Endothelial cell of umbilical vein (primary cell): ENCODE results near the gene NR3C1. TPM values are rescaled to one million over a fixed set of nuclear protein-coding genes. Genes with fewer than 3 reads are reported as not detected.

Experiments
- BruUV-seq: library from RNA; stranded (reverse); fragments of 400-500 nt; replicated peaks from 2 replicates; lab custom pipeline; 2021; lab: Mats Ljungman, UMichigan
- CTCF ChIA-PET: fragments of 300-600, 350-600 bp; sonication (Branson Sonifier 250); formaldehyde crosslinking; loops from one replicate; lab custom pipeline; 2021; ENCODE audit warnings: antibody characterized with exemption, inconsistent platforms; lab: Charles Lee
- POLR2A ChIA-PET: fragments of 300-600, 350-600 bp; sonication (Branson Sonifier 250); formaldehyde crosslinking; loops from one replicate; lab custom pipeline; 2021; ENCODE audit warnings: antibody characterized with exemption, inconsistent platforms; lab: Charles Lee
- DNase-seq: peaks from one replicate; pipeline ENCODE4 v3.0.0-alpha.2; 2011; ENCODE audit warnings: low read depth, low spot score
- FAIRE-seq: peaks from 2 replicates; lab custom pipeline; 2011; peaks lifted over from hg19 to GRCh38; lab: Jason Lieb, UNC
- H2AFZ ChIP-seq: 2 replicates; pipeline ENCODE4 v1.6.0; 2012; ENCODE audit warnings: low read depth, low read length, control low read depth, inconsistent platforms
- H3K27ac ChIP-seq: 2 replicates; pipeline ENCODE4 v1.5.1; 2011; ENCODE audit warnings: low read depth, mild to moderate bottlenecking, control low read depth, low read length, moderate library complexity; ENCODE audit not compliant: insufficient read depth
- H3K27me3 ChIP-seq, 2 experiments: 2 replicates each; pipeline versions ENCODE4 v1.6.0 to v1.6.1; 2011; ENCODE audit warnings: low read length in 2 of 2, mixed read lengths in 1 of 2; ENCODE audit not compliant: control insufficient read depth in 2 of 2, insufficient read depth in 2 of 2
- H3K36me3 ChIP-seq, 2 experiments: 2 replicates in 1 of 2; 3 replicates in 1 of 2; pipeline ENCODE4 v1.5.1; 2011; ENCODE audit warnings: low read length in 2 of 2, mild to moderate bottlenecking in 1 of 2, moderate library complexity in 1 of 2; ENCODE audit not compliant: control insufficient read depth in 2 of 2, insufficient read depth in 2 of 2; ENCODE audit errors: extremely low read depth in 1 of 2
- H3K4me1 ChIP-seq: 3 replicates; pipeline ENCODE4 v1.5.1; 2011; ENCODE audit warnings: mild to moderate bottlenecking, low read length; ENCODE audit not compliant: control insufficient read depth, insufficient read depth; ENCODE audit errors: extremely low read depth
- H3K4me2 ChIP-seq: 2 replicates; pipeline ENCODE4 v1.6.1; 2011; ENCODE audit warnings: low read length, control low read depth, mixed read lengths; ENCODE audit not compliant: insufficient read depth
- H3K4me3 ChIP-seq, 3 experiments: fragments of 200-600 bp in 1 of 3; sonication (generic), shearing (Covaris generic) in 1 of 3; replicated peaks in 1 of 3; 2 replicates each; pipeline ENCODE4 v1.5.1; 2011 to 2016; ENCODE audit warnings: control low read depth in 3 of 3, low read length in 3 of 3, mild to moderate bottlenecking in 2 of 3, inconsistent platforms in 1 of 3, low read depth in 1 of 3, moderate library complexity in 1 of 3; ENCODE audit not compliant: insufficient read depth in 1 of 3
- H3K79me2 ChIP-seq: 2 replicates; pipeline ENCODE4 v1.6.0; 2012; ENCODE audit warnings: low read length, inconsistent platforms; ENCODE audit not compliant: control insufficient read depth, insufficient read depth
- H3K9ac ChIP-seq: replicated peaks from 2 replicates; pipeline ENCODE3; 2011; ENCODE audit warnings: low read length, control low read depth; ENCODE audit not compliant: insufficient read depth; ENCODE audit errors: extremely low read depth
- H3K9me1 ChIP-seq: replicated peaks from 3 replicates; pipeline ENCODE4 v1.6.0; 2011; ENCODE audit warnings: mild to moderate bottlenecking, low read length; ENCODE audit not compliant: control insufficient read depth, insufficient read depth; ENCODE audit errors: extremely low read depth
- H3K9me3 ChIP-seq: replicated peaks from 2 replicates; pipeline ENCODE4 v1.5.1; 2012; ENCODE audit warnings: low read length, inconsistent platforms; ENCODE audit not compliant: control insufficient read depth, insufficient read depth
- H4K20me1 ChIP-seq: replicated peaks from 2 replicates; pipeline ENCODE3; 2011; ENCODE audit warnings: mild to moderate bottlenecking, low read length; ENCODE audit not compliant: control insufficient read depth, insufficient read depth; ENCODE audit errors: extremely low read depth
- EZH2 ChIP-seq: IDR thresholded peaks from 2 replicates; pipeline ENCODE4 v1.6.1; 2012; ENCODE audit warnings: borderline replicate concordance, low read depth, mild to moderate bottlenecking, moderate library complexity, low read length, inconsistent platforms; ENCODE audit not compliant: severe bottlenecking
- FOS ChIP-seq: IDR thresholded peaks from 2 replicates; pipeline ENCODE4 v1.6.1; 2011; ENCODE audit warnings: mild to moderate bottlenecking, low read length, moderate library complexity, borderline replicate concordance; ENCODE audit not compliant: insufficient read depth
- GATA2 ChIP-seq: IDR thresholded peaks from 2 replicates; pipeline ENCODE4 v1.7.0; 2011; ENCODE audit warnings: low read depth, mild to moderate bottlenecking, moderate library complexity, mixed read lengths, low read length; ENCODE audit not compliant: insufficient read length, insufficient read depth
- JUN ChIP-seq: IDR thresholded peaks from 2 replicates; pipeline ENCODE4 v1.6.1; 2011; ENCODE audit warnings: borderline replicate concordance, low read depth; ENCODE audit not compliant: insufficient read length, insufficient read depth
- MAX ChIP-seq: IDR thresholded peaks from 2 replicates; pipeline ENCODE4 v1.6.1; 2011; ENCODE audit not compliant: insufficient read depth, insufficient read length
- MYC ChIP-seq: IDR thresholded peaks from one replicate; pipeline ENCODE4 v1.6.1; 2011; ENCODE audit warnings: mild to moderate bottlenecking, low read depth, low read length
- POLR2A ChIP-seq: IDR thresholded peaks from 2 replicates; pipeline ENCODE4 v1.6.1; 2012; ENCODE audit warnings: low read depth, mild to moderate bottlenecking, control low read depth, low read length
- POLR2AphosphoS5 ChIP-seq: IDR thresholded peaks from 2 replicates; pipeline ENCODE4 v1.6.1; 2012; ENCODE audit warnings: low read depth, mild to moderate bottlenecking, control low read depth, low read length, moderate library complexity; ENCODE audit not compliant: insufficient read depth
- dilution Hi-C: fragments of 300-500 bp; cut with MboI; formaldehyde crosslinking; loops from one replicate; pipeline ENCODE4 v1.15.0; 2019; ENCODE audit warnings: low sequenced_read_pairs; ENCODE audit not compliant: extremely low pct_ligation_motif_present
- intact Hi-C: fragments of 100-400 bp; cut with micrococcal nuclease; formaldehyde crosslinking; loops from one replicate; pipeline ENCODE4 v1.10.0; 2022
- polyA plus RNA-seq, 4 experiments: library from polyadenylated mRNA; depleted of rRNA in 3 of 4; stranded (reverse) in 3 of 4; unstranded in 1 of 4; fragments of >200 nt; gene quantifications; 2 replicates each; pipeline versions ENCODE4 v1.2.1 to v1.2.3, GENCODE V29; 2011 to 2012; ENCODE audit warnings: missing spikeins in 1 of 4
- total RNA-seq: library from RNA; stranded (reverse); gene quantifications from 2 replicates; pipeline ENCODE4 v1.2.3, GENCODE V29; 2021
- TF ChIP-seq, protein P1 (sequence below), 2 donors: IDR thresholded peaks; 1 replicate in 1 of 2; 2 replicates in 1 of 2; pipeline ENCODE4 v1.5.1; 2011; ENCODE audit warnings: low read length in 2 of 2, mild to moderate bottlenecking in 2 of 2, moderate library complexity in 2 of 2, control low read depth in 1 of 2, inconsistent platforms in 1 of 2, low read depth in 1 of 2; ENCODE audit not compliant: insufficient read depth in 1 of 2; ENCODE audit errors: extremely low read depth in 1 of 2

The NR3C1 gene
- total and polyA plus RNA-seq, 2 donors (not counting 3 experiments of a cell fraction or from before 2014, with no cell fraction given) = 4.1 to 17.0 TPM

- dilution Hi-C loops (loop anchor here (25.0 kb wide), 1 partner anchor 181 kb away; no protein-coding TSS in a partner anchor), intact Hi-C loops (no loop called here)
- Histone ChIP-seq H3K4me2 (no peak overlapping the region), H3K27me3 (no peaks in the 10 kb centered on the region), H3K79me2 (peaks cover 72% of the 10 kb centered on the region), H3K27ac (no peak overlapping the region), H3K9ac (no peak overlapping the region), H3K4me3 (no peak overlapping the region), H2AFZ (no peak overlapping the region), H3K36me3 (no peaks in the 10 kb centered on the region), H3K9me1 (no peaks in the 10 kb centered on the region), H4K20me1 (peaks cover 5% of the 10 kb centered on the region), H3K9me3 (no peaks in the 10 kb centered on the region), H3K4me1 (peaks cover 28% of the 10 kb centered on the region)
- TF ChIP-seq MYC (no peak), POLR2AphosphoS5 (no peak), MAX (no peak), POLR2A (no peak), EZH2 (no peak), GATA2 (no peak), FOS (no peak), JUN (no peak)
- TF ChIP-seq, protein P1, sequence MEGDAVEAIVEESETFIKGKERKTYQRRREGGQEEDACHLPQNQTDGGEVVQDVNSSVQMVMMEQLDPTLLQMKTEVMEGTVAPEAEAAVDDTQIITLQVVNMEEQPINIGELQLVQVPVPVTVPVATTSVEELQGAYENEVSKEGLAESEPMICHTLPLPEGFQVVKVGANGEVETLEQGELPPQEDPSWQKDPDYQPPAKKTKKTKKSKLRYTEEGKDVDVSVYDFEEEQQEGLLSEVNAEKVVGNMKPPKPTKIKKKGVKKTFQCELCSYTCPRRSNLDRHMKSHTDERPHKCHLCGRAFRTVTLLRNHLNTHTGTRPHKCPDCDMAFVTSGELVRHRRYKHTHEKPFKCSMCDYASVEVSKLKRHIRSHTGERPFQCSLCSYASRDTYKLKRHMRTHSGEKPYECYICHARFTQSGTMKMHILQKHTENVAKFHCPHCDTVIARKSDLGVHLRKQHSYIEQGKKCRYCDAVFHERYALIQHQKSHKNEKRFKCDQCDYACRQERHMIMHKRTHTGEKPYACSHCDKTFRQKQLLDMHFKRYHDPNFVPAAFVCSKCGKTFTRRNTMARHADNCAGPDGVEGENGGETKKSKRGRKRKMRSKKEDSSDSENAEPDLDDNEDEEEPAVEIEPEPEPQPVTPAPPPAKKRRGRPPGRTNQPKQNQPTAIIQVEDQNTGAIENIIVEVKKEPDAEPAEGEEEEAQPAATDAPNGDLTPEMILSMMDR (IDR thresholded peaks at IDR 0.05; ENCODE audit: extremely low read depth in 1 of 2, insufficient read depth in 1 of 2, low read depth in 1 of 2, low read length in 2 of 2) = no peak
- BruUV-seq = no TSS peak
- POLR2A ChIA-PET = no interaction called here
- CTCF ChIA-PET = interaction anchor here (0.8 to 1.5 kb wide), 4 partner anchors 10 to 467 kb away, joined by 3 to 5 read pairs (median 4); partner anchors contain the start of gene NR3C1
- no peak for FAIRE-seq
- no peak for DNase-seq
Measured at GRCh38 chr5:143393524-143393923, 10.0 kb downstream of the NR3C1 start.
